Measurements from ENCODE around the gene ZNF469. TPM values are rescaled to one million over a fixed set of nuclear protein-coding genes. Genes with fewer than 3 reads are reported as not detected.

ZNF469 gene
- total RNA-seq, 2 donors from 2014 or later, result 0.17 to 0.40 TPM

DNA sequence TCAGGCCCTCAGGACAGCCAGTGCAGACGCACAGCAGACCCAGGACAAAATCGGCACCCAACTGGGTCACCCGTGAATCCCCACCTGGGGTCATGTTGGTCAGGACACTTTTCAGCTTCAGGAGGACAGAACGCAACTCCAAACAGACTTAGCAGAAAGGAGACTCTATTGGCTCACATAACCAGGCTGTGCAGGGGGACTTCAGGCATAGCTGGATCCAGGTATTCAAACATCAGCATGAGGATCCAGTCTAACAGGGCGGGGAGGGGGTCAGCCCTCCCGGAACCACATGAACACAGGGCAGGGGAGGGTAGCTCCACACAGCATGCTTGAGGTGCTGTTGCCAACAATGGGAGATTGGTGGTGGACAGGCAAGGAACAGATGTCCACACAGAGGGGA lies 22.0 kb downstream of the ZNF469 start:
- H3K9me3 ChIP-seq, result no peaks in the 10 kb centered on the region
- TF ChIP-seq, protein P1, sequence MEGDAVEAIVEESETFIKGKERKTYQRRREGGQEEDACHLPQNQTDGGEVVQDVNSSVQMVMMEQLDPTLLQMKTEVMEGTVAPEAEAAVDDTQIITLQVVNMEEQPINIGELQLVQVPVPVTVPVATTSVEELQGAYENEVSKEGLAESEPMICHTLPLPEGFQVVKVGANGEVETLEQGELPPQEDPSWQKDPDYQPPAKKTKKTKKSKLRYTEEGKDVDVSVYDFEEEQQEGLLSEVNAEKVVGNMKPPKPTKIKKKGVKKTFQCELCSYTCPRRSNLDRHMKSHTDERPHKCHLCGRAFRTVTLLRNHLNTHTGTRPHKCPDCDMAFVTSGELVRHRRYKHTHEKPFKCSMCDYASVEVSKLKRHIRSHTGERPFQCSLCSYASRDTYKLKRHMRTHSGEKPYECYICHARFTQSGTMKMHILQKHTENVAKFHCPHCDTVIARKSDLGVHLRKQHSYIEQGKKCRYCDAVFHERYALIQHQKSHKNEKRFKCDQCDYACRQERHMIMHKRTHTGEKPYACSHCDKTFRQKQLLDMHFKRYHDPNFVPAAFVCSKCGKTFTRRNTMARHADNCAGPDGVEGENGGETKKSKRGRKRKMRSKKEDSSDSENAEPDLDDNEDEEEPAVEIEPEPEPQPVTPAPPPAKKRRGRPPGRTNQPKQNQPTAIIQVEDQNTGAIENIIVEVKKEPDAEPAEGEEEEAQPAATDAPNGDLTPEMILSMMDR (IDR thresholded peaks at IDR 0.05), result no peak
- H3K4me1 ChIP-seq, result no peaks in the 10 kb centered on the region
- H3K4me3 ChIP-seq, result no peak overlapping the region
- H3K27ac ChIP-seq, result no peak overlapping the region
- no peaks in the 10 kb centered on the region for H3K36me3 ChIP-seq
- no peak overlapping the region for H3K9ac ChIP-seq (ENCODE audit: low read depth in 2 of 2, low read length in 2 of 2)
- no peaks in the 10 kb centered on the region for H3K27me3 ChIP-seq
- no peak for DNase-seq
- intact Hi-C loops (cut with DNase I), result no loop called here

- Histone ChIP-seq H3K9ac (ENCODE audit: low read depth in 2 of 2, low read length in 2 of 2) (no peak overlapping the region), H3K4me3 (no peak overlapping the region), H3K9me3 (no peaks in the 10 kb centered on the region), H3K27me3 (no peaks in the 10 kb centered on the region), H3K36me3 (no peaks in the 10 kb centered on the region), H3K27ac (no peak overlapping the region), H3K4me1 (no peaks in the 10 kb centered on the region)
- TF ChIP-seq, protein P1 (IDR thresholded peaks at IDR 0.05), result no peak
- no peak for DNase-seq
- intact Hi-C loops (cut with DNase I), result no loop called here
Observed at GRCh38 chr16:88405216-88406060, 22.7 kb downstream of the ZNF469 start.

GRCh38 chr16:88406096-88407041 lies 23.6 kb downstream of the ZNF469 start:
- no peaks in the 10 kb centered on the region for H3K9me3 ChIP-seq
- TF ChIP-seq, protein P1 (IDR thresholded peaks at IDR 0.05), result no peak
- H3K4me1 ChIP-seq, result no peaks in the 10 kb centered on the region
- no peaks in the 10 kb centered on the region for H3K27me3 ChIP-seq
- no peak overlapping the region for H3K27ac ChIP-seq
- no peak overlapping the region for H3K4me3 ChIP-seq
- no peaks in the 10 kb centered on the region for H3K36me3 ChIP-seq
- no peak overlapping the region for H3K9ac ChIP-seq (ENCODE audit: low read depth in 2 of 2, low read length in 2 of 2)
- intact Hi-C loops (cut with DNase I), result no loop called here
- no peak for DNase-seq

GRCh38 chr16:88407042-88407420 lies 24.3 kb downstream of the ZNF469 start:
- Histone ChIP-seq H3K27ac (no peak overlapping the region), H3K27me3 (no peaks in the 10 kb centered on the region), H3K9me3 (no peaks in the 10 kb centered on the region), H3K4me1 (no peaks in the 10 kb centered on the region), H3K36me3 (no peaks in the 10 kb centered on the region), H3K9ac (ENCODE audit: low read depth in 2 of 2, low read length in 2 of 2) (no peak overlapping the region), H3K4me3 (no peak overlapping the region)
- DNase-seq, result no peak
- TF ChIP-seq, protein P1 (IDR thresholded peaks at IDR 0.05), result no peak
- intact Hi-C loops (cut with DNase I), result no loop called here

- intact Hi-C loops (cut with DNase I), result no loop called here
- TF ChIP-seq, protein P1 (IDR thresholded peaks at IDR 0.05), result no peak
- Histone ChIP-seq H3K4me1 (no peaks in the 10 kb centered on the region), H3K27ac (no peak overlapping the region), H3K4me3 (no peak overlapping the region), H3K27me3 (no peaks in the 10 kb centered on the region), H3K9me3 (no peaks in the 10 kb centered on the region), H3K9ac (ENCODE audit: low read depth in 2 of 2, low read length in 2 of 2) (no peak overlapping the region), H3K36me3 (no peaks in the 10 kb centered on the region)
- DNase-seq, result no peak
Observed at GRCh38 chr16:88407807-88408206, 25.0 kb downstream of the ZNF469 start.

Data from colonic mucosa (tissue), 4 donors.